SK-N-MC (cell line): ENCODE measurements around the gene CMTR2.

Experiments used
- EZH2 ChIP-seq: fragments of 200-600 bp; sonication (generic); IDR thresholded peaks from one replicate; pipeline ENCODE4 v1.6.1; 2017; ENCODE audit warnings: antibody characterized with exemption
- POLR2AphosphoS5 ChIP-seq: IDR thresholded peaks from 2 replicates; pipeline ENCODE4 v1.6.1; 2012; ENCODE audit warnings: mild to moderate bottlenecking, low read depth, low read length, borderline replicate concordance

- TF ChIP-seq POLR2AphosphoS5 = no peak
- no peak for TF ChIP-seq EZH2
Observed at GRCh38 chr16:71311553-71312158, 22.5 kb upstream of the CMTR2 start.
